Fibroblast of skin of right biceps (primary cell): ENCODE results near the gene ZBTB2.
"Not testable (repeated sequence)": the region's sequence is repeated elsewhere in the genome, so short reads cannot be mapped to it uniquely, and the experiment has no call there.

Experiments used
- DNase-seq: peaks from one replicate; pipeline ENCODE4 v3.0.0-alpha.2; 2013

Gene ZBTB2

GRCh38 chr6:151399679-151400078 lies 8.3 kb upstream of the ZBTB2 start:
- DNase-seq, result no peak

GRCh38 chr6:151393410-151393809 lies 2.1 kb upstream of the ZBTB2 start:
- DNase-seq, result no peak

GRCh38 chr6:151392427-151392826 lies 1.1 kb upstream of the ZBTB2 start:
- DNase-seq, result no peak

DNA sequence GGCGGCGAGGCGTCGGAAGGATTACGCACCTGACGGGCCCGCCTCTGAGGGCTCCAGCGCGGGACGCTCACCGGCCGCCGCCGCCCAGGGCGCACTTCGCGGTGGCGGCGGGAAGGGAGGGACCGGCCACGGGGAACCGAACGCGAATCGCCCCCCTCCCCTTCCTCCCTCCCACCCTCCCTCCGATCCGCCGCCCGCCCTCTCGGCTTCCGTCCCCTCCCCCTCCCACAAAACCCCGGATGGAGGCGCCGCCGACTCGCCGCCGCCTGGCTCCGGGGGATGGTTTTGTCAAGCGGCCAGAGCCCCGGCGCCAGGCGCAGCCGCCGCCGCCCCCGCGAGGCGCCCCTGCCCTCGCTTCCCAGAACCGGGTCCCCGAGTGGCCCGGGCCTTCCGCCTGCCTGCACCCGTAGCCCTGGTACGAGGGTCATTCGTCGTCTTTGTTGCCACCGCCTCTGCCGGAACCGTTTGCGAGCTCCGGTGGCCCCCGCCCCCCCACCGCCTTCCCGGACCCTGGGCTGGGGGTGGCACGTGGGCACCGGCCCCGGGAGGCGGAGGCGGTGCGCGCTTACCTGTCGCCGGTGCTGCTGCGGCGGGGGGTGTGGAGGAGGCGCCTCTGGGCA lies 398 bp downstream of the ZBTB2 start:
- DNase-seq, result peak; percentile 79

- peak; percentile 100 for DNase-seq
Measured at GRCh38 chr6:151390276-151390850, 996 bp downstream of the ZBTB2 start.

DNA sequence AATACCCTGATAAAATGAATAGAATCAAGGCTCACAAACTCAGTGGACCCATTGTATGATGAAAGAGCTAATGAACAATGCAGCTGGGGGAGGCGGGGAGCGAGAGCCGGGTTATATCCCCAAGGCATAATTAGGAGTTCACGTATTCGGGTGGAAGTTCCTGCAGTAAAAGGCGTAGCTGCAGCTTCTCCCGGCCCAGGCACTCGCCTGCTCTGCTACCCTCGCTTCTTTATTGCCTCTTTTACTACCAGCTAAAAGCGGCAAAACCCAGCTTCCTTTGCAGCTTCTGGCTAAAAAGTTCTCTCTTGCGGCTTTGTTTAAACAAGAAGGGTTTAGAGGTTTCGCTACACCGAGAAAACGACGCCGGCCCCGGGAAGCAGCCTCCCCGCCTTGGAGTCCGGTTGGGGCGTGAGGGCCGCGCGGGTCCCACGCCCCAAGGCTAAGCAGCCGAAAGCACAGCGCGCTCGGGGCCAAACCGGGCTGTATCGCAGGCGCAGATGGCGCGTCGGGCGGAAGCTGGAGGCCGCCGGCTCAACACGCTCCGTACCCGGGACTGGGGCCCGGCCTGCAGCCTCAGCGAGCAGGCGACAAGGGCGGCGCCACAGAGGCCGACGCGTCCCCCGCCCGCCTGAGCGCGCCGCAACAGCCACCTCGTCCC lies 1.6 kb downstream of the ZBTB2 start:
- DNase-seq, result peak; percentile 84

DNA sequence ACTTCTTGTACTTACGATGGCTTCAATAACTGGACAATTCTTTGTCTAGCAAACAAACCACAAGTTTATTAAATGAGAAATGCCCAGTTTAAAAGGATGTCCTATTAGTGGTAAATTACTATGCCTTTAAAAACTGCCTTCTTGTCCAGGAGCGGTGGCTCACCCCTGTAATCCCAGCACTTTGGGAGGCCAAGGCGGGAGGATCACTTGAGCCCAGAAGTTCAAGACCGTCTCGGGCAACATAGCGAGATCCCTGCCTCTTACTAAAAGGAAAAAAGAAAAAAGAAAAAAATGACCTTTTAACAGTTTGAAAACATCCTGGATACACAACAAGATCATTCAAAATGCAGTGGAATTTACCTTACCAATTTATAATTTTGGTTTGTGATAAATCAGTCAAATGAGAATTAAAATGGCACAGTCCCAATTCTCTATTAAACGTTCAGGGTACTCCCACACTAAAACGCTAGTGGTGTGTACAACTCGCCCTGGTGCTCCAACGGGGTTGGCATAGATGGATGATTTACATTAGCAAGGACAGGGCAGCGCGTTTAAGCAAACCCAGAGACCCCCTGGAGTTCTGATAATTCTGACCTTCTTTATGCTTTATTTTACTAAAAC lies 2.3 kb downstream of the ZBTB2 start:
- no peak for DNase-seq

DNA sequence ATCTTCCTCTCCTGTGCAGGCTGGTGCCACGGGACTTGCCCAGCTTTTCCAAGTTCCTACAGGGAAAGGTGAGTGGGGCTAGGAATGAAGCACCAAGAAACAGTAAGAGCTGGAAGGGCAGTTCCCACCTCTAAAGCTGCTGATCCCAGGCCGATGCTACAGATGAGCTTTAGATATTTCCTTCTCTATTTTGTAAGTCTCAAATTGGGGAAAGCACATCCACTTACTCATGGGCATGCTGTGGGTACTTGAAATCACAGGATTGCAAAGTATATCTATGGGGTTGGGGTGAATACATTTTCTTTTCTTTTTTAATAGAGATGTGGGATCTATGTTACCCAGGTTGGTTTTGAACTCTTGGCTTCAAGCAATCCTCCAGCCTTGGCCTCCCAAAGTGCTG lies 3.1 kb downstream of the ZBTB2 start:
- DNase-seq, result no peak

DNA sequence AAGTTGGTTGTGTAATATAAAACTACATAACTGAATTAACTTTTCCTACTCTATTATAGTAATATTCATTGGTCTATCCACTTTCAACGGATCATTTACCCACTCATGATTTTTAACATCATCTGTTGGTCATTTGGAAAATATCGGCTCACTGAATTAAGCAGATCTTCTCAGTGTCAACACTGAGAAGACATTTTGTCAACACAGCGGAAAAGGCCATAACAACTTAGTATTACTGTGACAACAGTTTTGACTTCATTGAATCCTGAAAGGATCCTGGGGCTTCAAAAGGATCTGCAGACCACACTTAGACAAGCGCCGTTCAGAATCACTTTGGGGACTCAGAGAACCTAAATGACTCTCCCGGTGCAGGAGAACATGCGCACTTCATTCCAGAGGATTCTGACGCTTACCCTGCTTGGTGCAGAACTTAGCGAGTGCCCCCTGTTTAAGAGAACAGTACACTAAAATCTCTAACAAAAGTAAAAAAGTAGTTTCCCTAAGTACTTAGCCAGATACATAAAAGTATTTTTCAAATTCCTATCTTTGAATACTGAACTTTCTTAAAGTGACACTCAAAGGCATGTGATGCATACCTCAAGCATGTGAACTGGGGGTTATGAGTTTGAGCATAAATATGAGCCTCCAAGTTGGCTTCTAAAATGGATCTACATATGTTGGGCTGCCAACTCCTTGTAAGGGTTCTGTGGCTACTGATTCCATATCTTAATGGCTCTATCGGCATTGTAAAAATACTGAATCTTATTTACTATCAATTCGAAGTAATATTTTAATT lies 4.0 kb downstream of the ZBTB2 start:
- DNase-seq, result peak; percentile 86

GRCh38 chr6:151385177-151385576 lies 6.2 kb downstream of the ZBTB2 start:
- no peak for DNase-seq

DNA sequence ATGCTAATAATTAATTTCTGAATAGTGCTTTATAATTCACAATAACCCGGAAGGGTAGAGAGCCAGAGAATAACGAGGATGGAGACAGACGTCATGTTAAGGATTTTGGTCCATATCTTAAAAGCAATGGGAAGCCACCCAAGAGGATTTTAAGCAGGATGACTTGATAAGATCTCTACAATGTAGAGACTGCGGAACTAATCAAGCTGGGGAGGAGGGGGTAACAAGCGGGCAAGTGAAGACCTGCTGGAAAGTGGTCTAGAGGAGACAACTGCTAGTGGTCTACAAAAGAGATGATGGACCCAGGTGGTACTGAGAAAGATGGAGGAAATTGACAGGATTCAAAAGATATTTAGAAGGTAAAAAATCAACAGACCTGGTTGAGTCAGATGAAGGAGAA lies 7.2 kb downstream of the ZBTB2 start:
- no peak for DNase-seq

GRCh38 chr6:151382631-151383030 lies 8.7 kb downstream of the ZBTB2 start:
- not testable (repeated sequence) for DNase-seq

GRCh38 chr6:151381722-151382121 lies 9.6 kb downstream of the ZBTB2 start:
- DNase-seq, result no peak

- no peak for DNase-seq
Measured at GRCh38 chr6:151380848-151381205, 10.5 kb downstream of the ZBTB2 start.

DNA sequence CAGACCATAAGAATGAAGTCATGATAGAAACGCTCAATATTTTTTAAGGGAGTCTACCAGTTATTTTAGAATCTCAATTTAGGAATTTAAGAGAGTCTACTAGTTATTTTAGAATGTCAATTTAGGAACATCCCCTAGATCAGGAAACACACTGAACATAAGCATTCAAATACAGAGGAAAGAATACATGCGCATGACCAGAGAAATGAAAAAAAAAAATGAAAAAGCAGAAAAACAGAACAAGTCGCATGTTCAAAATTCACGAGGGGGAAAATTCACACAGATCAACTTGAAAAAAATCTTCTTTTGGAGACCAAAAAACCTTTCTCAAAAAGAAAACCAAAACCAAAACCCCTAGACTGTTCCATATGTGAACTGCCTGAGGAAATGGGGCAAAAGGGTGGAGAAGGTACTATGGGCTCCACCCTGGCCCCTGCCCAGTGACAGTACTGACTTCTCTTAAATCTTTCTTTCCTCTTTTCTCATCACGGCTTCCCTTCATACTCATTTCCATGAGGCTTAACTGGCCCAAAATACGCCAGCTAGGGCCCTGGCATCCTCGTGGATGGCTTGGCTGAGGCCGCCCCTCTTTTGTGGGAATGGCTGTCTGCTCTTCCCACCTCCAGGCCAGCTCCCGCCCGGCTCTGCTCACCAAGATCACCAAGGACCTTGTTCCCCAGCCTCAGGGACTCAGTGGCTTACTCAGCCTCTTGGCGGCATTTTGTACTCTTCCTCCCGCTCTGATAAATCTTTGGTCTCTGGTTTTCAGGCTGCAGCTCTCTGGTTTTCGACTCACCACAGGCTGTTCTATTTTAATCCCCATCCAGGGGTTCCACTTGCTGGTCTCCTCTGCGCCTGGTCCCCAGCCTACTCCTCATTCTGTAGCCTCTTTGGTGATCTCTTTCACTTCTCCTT lies 11.2 kb downstream of the ZBTB2 start:
- DNase-seq, result no peak

DNA sequence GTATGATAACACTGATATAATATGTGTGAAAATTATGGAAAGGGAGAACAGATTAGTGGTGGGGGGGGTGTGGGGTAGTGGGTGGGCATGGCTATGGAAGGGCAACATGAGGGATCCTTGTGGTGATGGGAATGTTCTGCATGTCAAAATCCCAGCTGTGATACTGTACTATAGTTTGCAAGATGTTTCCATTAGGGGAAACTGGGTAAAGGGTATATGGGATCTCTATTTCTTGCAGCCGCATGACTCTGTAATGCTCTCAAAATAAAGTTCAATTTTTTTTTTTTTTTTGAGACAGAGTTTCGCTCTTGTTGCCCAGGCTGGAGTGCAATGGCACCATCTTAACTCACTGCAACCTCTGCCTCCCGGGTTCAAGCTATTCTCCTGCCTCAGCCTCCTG lies 14.3 kb downstream of the ZBTB2 start:
- DNase-seq, result no peak

DNA sequence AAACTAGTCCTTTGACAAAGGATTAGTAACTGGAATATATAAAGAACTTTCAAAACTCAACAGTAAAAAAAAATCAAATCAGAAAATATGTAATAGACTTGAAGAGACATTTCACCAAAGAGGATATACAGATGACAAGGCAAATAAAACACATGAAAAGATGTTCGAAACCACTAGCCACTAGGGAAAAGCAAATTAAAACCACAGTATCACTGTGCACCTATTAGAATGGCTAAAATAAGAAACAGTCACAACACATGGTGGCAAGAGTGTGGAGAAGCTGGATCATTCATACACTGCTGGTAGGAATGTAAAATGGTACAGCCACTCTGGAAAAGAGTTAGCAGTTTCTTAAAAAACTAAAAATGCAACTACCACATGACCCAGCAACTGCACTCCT lies 14.9 kb downstream of the ZBTB2 start:
- no peak for DNase-seq

- no peak for DNase-seq
Measured at GRCh38 chr6:151375833-151376232, 15.5 kb downstream of the ZBTB2 start.

- DNase-seq, result no peak
Measured at GRCh38 chr6:151374036-151374683, 17.2 kb downstream of the ZBTB2 start.

DNA sequence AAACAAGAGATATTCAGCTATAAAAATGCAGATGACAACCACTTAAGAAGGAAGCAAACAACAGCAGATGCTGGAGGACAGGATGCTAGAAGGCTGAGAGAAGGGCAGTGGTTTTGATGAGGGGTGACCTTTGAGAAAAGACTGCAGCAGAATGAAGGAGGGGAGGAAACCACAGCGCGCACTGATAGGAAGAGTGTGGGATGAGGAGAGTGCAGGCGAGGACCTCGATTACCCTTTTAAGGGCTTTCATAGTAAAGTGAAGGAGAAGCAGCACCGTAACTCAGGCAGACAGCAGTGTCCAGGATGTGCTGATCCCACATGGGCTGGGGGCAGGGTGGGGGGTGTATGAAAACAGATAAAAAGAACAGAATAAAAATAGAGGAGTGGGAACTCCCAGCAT lies 19.2 kb downstream of the ZBTB2 start:
- DNase-seq, result no peak

DNA sequence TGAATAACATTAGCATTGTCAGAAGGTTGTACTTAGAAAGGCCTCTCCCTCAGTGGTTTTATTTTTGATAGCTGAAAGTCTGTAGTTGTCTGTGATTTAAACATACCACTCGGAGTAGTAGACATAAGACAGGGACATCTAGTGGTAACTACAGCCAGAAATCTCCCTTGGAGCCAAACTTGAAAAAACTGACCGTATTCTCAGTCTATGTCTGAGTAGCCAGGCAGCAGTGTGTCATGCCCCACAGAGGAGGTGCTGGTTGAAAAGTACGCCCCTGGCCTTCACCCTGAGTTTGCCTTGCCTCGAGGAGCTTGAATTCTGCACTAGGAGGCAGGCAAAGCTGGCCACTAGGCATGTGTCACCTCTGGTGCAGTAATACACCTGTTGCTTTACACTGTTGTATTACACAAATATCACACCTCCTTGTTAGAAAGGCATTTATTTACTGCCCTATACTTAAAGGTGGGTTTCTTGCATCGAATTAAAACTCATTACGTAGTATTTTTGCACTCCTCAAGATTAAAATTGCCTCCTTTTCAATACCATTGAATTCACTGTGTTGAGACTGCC lies 20.8 kb downstream of the ZBTB2 start:
- no peak for DNase-seq
